ENCODE measurements around the gene SPACA6. TPM values are rescaled to one million over a fixed set of nuclear protein-coding genes. Genes with fewer than 3 reads are reported as not detected.

The SPACA6 gene
- total and polyA plus RNA-seq, 9 of the 15 experiments (the other 6 are each of a cell fraction or from before 2014, with no cell fraction given), result 1.3 to 17.3 (median 6.2) TPM

- TF ChIP-seq DPF2 (IDR thresholded peaks at IDR 0.05) (no peak), TEAD4 (IDR thresholded peaks at IDR 0.05; ENCODE audit: low read length) (peak; percentile 30; the same call in 1 of the 2 replicates), TEAD4 (CRISPR knock-in tag; IDR thresholded peaks at IDR 0.05; ENCODE audit: borderline replicate concordance) (no peak), SMARCA4 (IDR thresholded peaks at IDR 0.05) (peak; percentile 50; the same call in 1 of the 2 replicates), SMAD4 (CRISPR knock-in tag; conservative IDR thresholded peaks at IDR 0.05) (peak; percentile 19; the same call in 1 of the 2 replicates), VEZF1 (CRISPR knock-in tag; IDR thresholded peaks at IDR 0.05) (peak; percentile 51), TEAD1 (CRISPR knock-in tag; IDR thresholded peaks at IDR 0.05) (0 out of 4 replicates have a peak, but pooled peaks of 1 of the 2 experiments have one; percentile 39), MAX (CRISPR knock-in tag; IDR thresholded peaks at IDR 0.05) (0 out of 2 replicates have a peak, but pooled peaks have one; percentile 40), NCOR1 (IDR thresholded peaks at IDR 0.05) (peak; percentile 47), SMARCE1 (IDR thresholded peaks at IDR 0.05) (peak; percentile 49; the same call in 1 of the 2 replicates), CEBPB (tag; IDR thresholded peaks at IDR 0.05) (peak; percentile 55), FOSL1 (tag; conservative IDR thresholded peaks at IDR 0.05) (peak; percentile 75), ATF3 (IDR thresholded peaks at IDR 0.05) (peak; percentile 72; the same call in 1 of the 2 replicates), ATF3 (CRISPR knock-in tag; conservative IDR thresholded peaks at IDR 0.05) (no peak), TAL1 (IDR thresholded peaks at IDR 0.05) (peak; percentile 38), TRIM24 (IDR thresholded peaks at IDR 0.05) (peak in 1 of 2 experiments; percentile 11; a peak in 1 of 4 replicates), ATF7 (IDR thresholded peaks at IDR 0.05) (peak; percentile 70), ZNF408 (CRISPR knock-in tag; IDR thresholded peaks at IDR 0.05; ENCODE audit: low read depth) (no peak), CEBPG (CRISPR knock-in tag; IDR thresholded peaks at IDR 0.05) (peak; percentile 36; the same call in 1 of the 2 replicates), CEBPG (tag; conservative IDR thresholded peaks at IDR 0.05 in 1 of 2, IDR thresholded peaks at IDR 0.05 in 1 of 2) (peak in 1 of 2 experiments; percentile 68; a peak in 2 of 4 replicates), ZNF175 (CRISPR knock-in tag; IDR thresholded peaks at IDR 0.05; ENCODE audit: low read depth) (peak; percentile 78), ARID1B (IDR thresholded peaks at IDR 0.05) (peak; percentile 77)
Measured at GRCh38 chr19:51735759-51736449, 42.8 kb downstream of the SPACA6 start (continued).
